Measurements from ENCODE around the gene TAL1. TPM values are rescaled to one million over a fixed set of nuclear protein-coding genes. Genes with fewer than 3 reads are reported as not detected.

Gene TAL1
- total and polyA plus RNA-seq, 2 of the 8 experiments (the other 6 are each of a cell fraction or from before 2014, with no cell fraction given), result 0.09 to 0.15 TPM

- Histone ChIP-seq H3K27ac (ENCODE audit: low read depth, low read length) (no peak overlapping the region), H2BK15ac (ENCODE audit: low read length) (no peak overlapping the region), H3K9ac (replicated peaks in 1 of 4; ENCODE audit: extremely low read depth in 1 of 4, low read depth in 3 of 4, low read length in 3 of 4) (no peak overlapping the region), H3K36me3 (ENCODE audit: control insufficient read depth in 2 of 4, insufficient read depth in 4 of 4, low read length in 3 of 4) (no peaks in the 10 kb centered on the region; a peak in 1 of 8 replicates), H3K23ac (ENCODE audit: insufficient read length) (no peak overlapping the region), H3K23me2 (ENCODE audit: low read depth, low read length) (peaks cover 7% of the 10 kb centered on the region), H4K5ac (ENCODE audit: insufficient read length, low read depth, low read length) (no peak overlapping the region), H3K4me3 (ENCODE audit: extremely low read depth in 1 of 4, insufficient read depth in 2 of 4, low read depth in 3 of 4, low read length in 4 of 4) (peak overlapping the region; percentile 9 to 59 (median 34); a peak in 7 of 8 replicates), H4K8ac (ENCODE audit: extremely low read depth, insufficient read depth, low read length) (no peak overlapping the region), H2BK5ac (ENCODE audit: low read depth, low read length) (no peak overlapping the region), H3K14ac (ENCODE audit: insufficient read length) (no peak overlapping the region), H3K56ac (replicated peaks; ENCODE audit: insufficient read length, low read depth, low read length) (no peak overlapping the region), H3K27me3 (replicated peaks in 1 of 4; ENCODE audit: control insufficient read depth in 3 of 4, extremely low read depth in 1 of 4, insufficient read depth in 3 of 4, low read length in 3 of 4) (peaks cover 90 to 100% (median 100%) of the 10 kb centered on the region in 4 experiments), H3K18ac (ENCODE audit: extremely low read depth, low read length) (0 out of 2 replicates have a peak overlapping the region, but pooled peaks have one; percentile 51), H2AK5ac (ENCODE audit: low read depth, low read length) (no peak overlapping the region), H4K91ac (replicated peaks; ENCODE audit: insufficient read length, low read length) (no peak overlapping the region), H3K79me2 (ENCODE audit: control insufficient read depth in 1 of 2, insufficient read depth in 2 of 2, low read length in 2 of 2) (no peaks in the 10 kb centered on the region), H2AFZ (ENCODE audit: low read length) (no peak overlapping the region), H2BK20ac (ENCODE audit: low read length) (no peak overlapping the region), H2BK12ac (ENCODE audit: low read depth, low read length) (peak overlapping the region; percentile 88; the same call in 1 of the 2 replicates), H3K4me2 (ENCODE audit: insufficient read depth in 1 of 2, low read depth in 2 of 2, low read length in 2 of 2) (peak overlapping the region; percentile 71 to 97), H3K79me1 (ENCODE audit: low read depth, low read length) (no peaks in the 10 kb centered on the region), H2BK120ac (replicated peaks; ENCODE audit: low read depth, low read length) (no peak overlapping the region), H3K9me3 (ENCODE audit: insufficient read depth in 2 of 2, low read depth in 1 of 2, low read length in 1 of 2) (no peaks in the 10 kb centered on the region), H4K20me1 (replicated peaks in 1 of 2; ENCODE audit: control insufficient read depth in 1 of 2, insufficient read depth in 2 of 2, low read length in 2 of 2) (peaks cover 4 to 9% of the 10 kb centered on the region in 2 experiments), H3K4ac (replicated peaks; ENCODE audit: insufficient read length, low read depth, low read length) (no peak overlapping the region), H3K4me1 (replicated peaks in 1 of 4; ENCODE audit: control insufficient read depth in 3 of 4, insufficient read depth in 4 of 4, low read length in 3 of 4) (peaks cover 11 to 41% (median 29%) of the 10 kb centered on the region in 4 experiments)
- FAIRE-seq, result peak; percentile 32
- ChIA-PET POLR2A (ENCODE audit: partially characterized antibody) (interaction anchor here (0.6 to 1.3 kb wide), 2 partner anchors 9 to 219 kb away, joined by 3 read pairs; no protein-coding TSS in a partner anchor), CTCF (ENCODE audit: partially characterized antibody) (interaction anchor here (1.2 to 5.9 kb wide), 5 partner anchors 22 to 752 kb away, joined by 3 to 30 read pairs (median 5); no protein-coding TSS in a partner anchor)
- TF ChIP-seq BACH1 (IDR thresholded peaks at IDR 0.05; ENCODE audit: low read length), result peak; percentile 44; the same call in 1 of the 2 replicates
- TF ChIP-seq GABPA (IDR thresholded peaks at IDR 0.05; ENCODE audit: borderline replicate concordance, insufficient read depth, low read length), result no peak
- no peak for TF ChIP-seq POU5F1 (IDR thresholded peaks at IDR 0.05; ENCODE audit: low read depth, low read length)
- no peak for TF ChIP-seq YY1 (IDR thresholded peaks at IDR 0.05; ENCODE audit: low read depth, low read length)
- no peak for TF ChIP-seq ASH2L (IDR thresholded peaks at IDR 0.05; ENCODE audit: low read length)
- no peak for TF ChIP-seq TAF7 (optimal IDR thresholded peaks at IDR 0.05; ENCODE audit: borderline replicate concordance, low read depth, low read length)
- TF ChIP-seq POLR2A (IDR thresholded peaks at IDR 0.05; ENCODE audit: control extremely low read depth in 1 of 2, low read depth in 2 of 2, low read length in 2 of 2), result no peak
- no peak for TF ChIP-seq CBX5 (IDR thresholded peaks at IDR 0.05; ENCODE audit: low read depth, low read length)
- DNase-seq (ENCODE audit: low read depth in 1 of 2, low spot score in 2 of 2), result peak in 1 of 2 experiments; percentile 56
- 3% methylated on average over 22 of the region's 23 CpGs; no CpG with 5 or more reads in 1 of the 2 experiments for WGBS, 2 experiments (ENCODE audit: extremely low coverage in 1 of 2, insufficient coverage in 1 of 2, insufficient read length in 1 of 2, insufficient replicate concordance in 2 of 2, low coverage in 1 of 2, low lambda C conversion rate in 2 of 2, missing lambda C conversion rate in 1 of 2)
These were observed 1.9 kb downstream of the TAL1 start for GRCh38 chr1:47229886-47230691.

All from H1 (cell line).